ENCODE results near the gene NTNG2.

The NTNG2 gene

GRCh38 chr9:132163876-132164603 is 2.2 kb downstream of the NTNG2 start:
- Histone ChIP-seq H3K4me3 (ENCODE audit: low read depth, low read length) (no peak overlapping the region), H3K27me3 (replicated peaks) (peaks cover 54% of the 10 kb centered on the region), H3K27ac (no peak overlapping the region), H3K36me3 (replicated peaks) (no peaks in the 10 kb centered on the region)
- no peak for DNase-seq
- in situ Hi-C loops (cut with HindIII; ENCODE audit: low pct_ligation_motif_present, low sequenced_read_pairs): no loop called here
- TF ChIP-seq CTCF (IDR thresholded peaks at IDR 0.05; ENCODE audit: low read depth, low read length, missing control alignments): no peak

GRCh38 chr9:132164604-132165362 is 2.9 kb downstream of the NTNG2 start:
- DNase-seq: peak; percentile 33
- in situ Hi-C loops (cut with HindIII; ENCODE audit: low pct_ligation_motif_present, low sequenced_read_pairs): no loop called here
- TF ChIP-seq CTCF (IDR thresholded peaks at IDR 0.05; ENCODE audit: low read depth, low read length, missing control alignments): no peak
- Histone ChIP-seq H3K27me3 (replicated peaks) (peaks cover 50% of the 10 kb centered on the region), H3K27ac (no peak overlapping the region), H3K36me3 (replicated peaks) (no peaks in the 10 kb centered on the region), H3K4me3 (ENCODE audit: low read depth, low read length) (no peak overlapping the region)

GRCh38 chr9:132166599-132166998 is 4.7 kb downstream of the NTNG2 start:
- in situ Hi-C loops (cut with HindIII; ENCODE audit: low pct_ligation_motif_present, low sequenced_read_pairs): no loop called here

GRCh38 chr9:132167192-132167591 is 5.3 kb downstream of the NTNG2 start:
- in situ Hi-C loops (cut with HindIII; ENCODE audit: low pct_ligation_motif_present, low sequenced_read_pairs): no loop called here
- no peak overlapping the region for H3K4me3 ChIP-seq (ENCODE audit: low read depth, low read length)
- H3K27me3 ChIP-seq (replicated peaks): peaks cover 50% of the 10 kb centered on the region
- no peak for DNase-seq
- no peak for TF ChIP-seq CTCF (IDR thresholded peaks at IDR 0.05; ENCODE audit: low read depth, low read length, missing control alignments)
- no peak overlapping the region for H3K27ac ChIP-seq
- no peaks in the 10 kb centered on the region for H3K36me3 ChIP-seq (replicated peaks)

More at GRCh38 chr9:132166599-132166998, 4.7 kb downstream of the NTNG2 start:
- Histone ChIP-seq H3K27ac (no peak overlapping the region), H3K4me3 (ENCODE audit: low read depth, low read length) (no peak overlapping the region), H3K36me3 (replicated peaks) (no peaks in the 10 kb centered on the region), H3K27me3 (replicated peaks) (peaks cover 50% of the 10 kb centered on the region)
- peak; percentile 62 for TF ChIP-seq CTCF (IDR thresholded peaks at IDR 0.05; ENCODE audit: low read depth, low read length, missing control alignments)
- DNase-seq: no peak

GRCh38 chr9:132168347-132168746 is 6.5 kb downstream of the NTNG2 start:
- no peak for TF ChIP-seq CTCF (IDR thresholded peaks at IDR 0.05; ENCODE audit: low read depth, low read length, missing control alignments)
- no peak for DNase-seq
- H3K27me3 ChIP-seq (replicated peaks): peaks cover 42% of the 10 kb centered on the region
- no peaks in the 10 kb centered on the region for H3K36me3 ChIP-seq (replicated peaks)
- no peak overlapping the region for H3K4me3 ChIP-seq (ENCODE audit: low read depth, low read length)
- in situ Hi-C loops (cut with HindIII; ENCODE audit: low pct_ligation_motif_present, low sequenced_read_pairs): no loop called here
- no peak overlapping the region for H3K27ac ChIP-seq
